ES-I3 (cell line): ENCODE results near the gene FBN3.

Source experiments
- H3K36me3 ChIP-seq: 2 replicates; pipeline ENCODE4 v1.6.1; 2013; ENCODE audit warnings: mild to moderate bottlenecking, low read length, control low read depth, moderate library complexity; ENCODE audit not compliant: insufficient read depth
- H3K4me1 ChIP-seq: 2 replicates; pipeline ENCODE4 v1.6.1; 2013; ENCODE audit warnings: mild to moderate bottlenecking, control low read depth, low read length; ENCODE audit not compliant: insufficient read depth
- H3K9ac ChIP-seq: 2 replicates; pipeline ENCODE4 v1.6.1; 2013; ENCODE audit warnings: low read depth, mild to moderate bottlenecking, low read length, moderate library complexity
- H3K9me3 ChIP-seq: 2 replicates; pipeline ENCODE4 v1.6.1; 2013; ENCODE audit warnings: mild to moderate bottlenecking, low read length, moderate library complexity; ENCODE audit not compliant: control insufficient read depth, insufficient read depth

Gene FBN3

GRCh38 chr19:8084152-8084551 is 65.2 kb downstream of the FBN3 start:
- Histone ChIP-seq H3K9me3 (no peaks in the 10 kb centered on the region), H3K4me1 (peaks cover 6% of the 10 kb centered on the region; the same call in 1 of the 2 replicates), H3K36me3 (peaks cover 4% of the 10 kb centered on the region; the same call in 1 of the 2 replicates), H3K9ac (no peak overlapping the region)

GRCh38 chr19:8083141-8083540 is 66.3 kb downstream of the FBN3 start:
- H3K9ac ChIP-seq: no peak overlapping the region
- H3K36me3 ChIP-seq: no peaks in the 10 kb centered on the region; the same call in 1 of the 2 replicates
- H3K4me1 ChIP-seq: peaks cover 6% of the 10 kb centered on the region; the same call in 1 of the 2 replicates
- H3K9me3 ChIP-seq: no peaks in the 10 kb centered on the region

- no peaks in the 10 kb centered on the region; the same call in 1 of the 2 replicates for H3K36me3 ChIP-seq
- H3K9ac ChIP-seq: no peak overlapping the region
- no peaks in the 10 kb centered on the region for H3K9me3 ChIP-seq
- H3K4me1 ChIP-seq: peaks cover 6% of the 10 kb centered on the region; the same call in 1 of the 2 replicates
Measured at GRCh38 chr19:8081569-8082550, 67.5 kb downstream of the FBN3 start.

- Histone ChIP-seq H3K36me3 (no peaks in the 10 kb centered on the region; the same call in 1 of the 2 replicates), H3K4me1 (peaks cover 6% of the 10 kb centered on the region; the same call in 1 of the 2 replicates), H3K9me3 (no peaks in the 10 kb centered on the region), H3K9ac (no peak overlapping the region)
Measured at GRCh38 chr19:8080832-8081231, 68.6 kb downstream of the FBN3 start.

GRCh38 chr19:8079988-8080387 is 69.4 kb downstream of the FBN3 start:
- Histone ChIP-seq H3K9me3 (no peaks in the 10 kb centered on the region), H3K4me1 (no peaks in the 10 kb centered on the region; the same call in 1 of the 2 replicates), H3K9ac (no peak overlapping the region), H3K36me3 (peaks cover 8% of the 10 kb centered on the region; the same call in 1 of the 2 replicates)

- H3K4me1 ChIP-seq: no peaks in the 10 kb centered on the region
- H3K9ac ChIP-seq: no peak overlapping the region
- H3K36me3 ChIP-seq: peaks cover 12% of the 10 kb centered on the region; the same call in 1 of the 2 replicates
- H3K9me3 ChIP-seq: peaks cover 9% of the 10 kb centered on the region
Measured at GRCh38 chr19:8075158-8076074, 74.0 kb downstream of the FBN3 start.

GRCh38 chr19:8074501-8074900 is 74.9 kb downstream of the FBN3 start:
- Histone ChIP-seq H3K9ac (no peak overlapping the region), H3K36me3 (peaks cover 12% of the 10 kb centered on the region; the same call in 1 of the 2 replicates), H3K9me3 (peaks cover 16% of the 10 kb centered on the region), H3K4me1 (no peaks in the 10 kb centered on the region)

- Histone ChIP-seq H3K9ac (no peak overlapping the region), H3K9me3 (peaks cover 16% of the 10 kb centered on the region), H3K4me1 (no peaks in the 10 kb centered on the region), H3K36me3 (peaks cover 12% of the 10 kb centered on the region; the same call in 1 of the 2 replicates)
Measured at GRCh38 chr19:8071912-8072311, 77.5 kb downstream of the FBN3 start.

GRCh38 chr19:8069096-8069973 is 80.1 kb downstream of the FBN3 start:
- no peaks in the 10 kb centered on the region for H3K4me1 ChIP-seq
- peaks cover 10% of the 10 kb centered on the region for H3K9me3 ChIP-seq
- H3K9ac ChIP-seq: no peak overlapping the region
- H3K36me3 ChIP-seq: no peaks in the 10 kb centered on the region

- peaks cover 7% of the 10 kb centered on the region for H3K9me3 ChIP-seq
- H3K9ac ChIP-seq: no peak overlapping the region
- H3K4me1 ChIP-seq: no peaks in the 10 kb centered on the region
- no peaks in the 10 kb centered on the region for H3K36me3 ChIP-seq
Measured at GRCh38 chr19:8065875-8066261, 83.5 kb downstream of the FBN3 start.

- H3K9me3 ChIP-seq: peaks cover 4% of the 10 kb centered on the region
- H3K9ac ChIP-seq: no peak overlapping the region
- no peaks in the 10 kb centered on the region for H3K36me3 ChIP-seq
- no peaks in the 10 kb centered on the region for H3K4me1 ChIP-seq
Measured at GRCh38 chr19:8064911-8065874, 84.2 kb downstream of the FBN3 start.

GRCh38 chr19:8057545-8058270 is 91.7 kb downstream of the FBN3 start:
- no peaks in the 10 kb centered on the region for H3K36me3 ChIP-seq
- H3K9me3 ChIP-seq: no peaks in the 10 kb centered on the region
- H3K9ac ChIP-seq: no peak overlapping the region
- 0 out of 2 replicates have a peak, but pooled peaks cover 9% of the 10 kb centered on the region for H3K4me1 ChIP-seq
